Epithelial cell of prostate (primary cell): ENCODE results near the gene TMEM91.
"Not testable (repeated sequence)": the region's sequence is repeated elsewhere in the genome, so short reads cannot be mapped to it uniquely, and the experiment has no call there.

Experiments used
- DNase-seq: peaks from one replicate; pipeline ENCODE4 v3.0.0-alpha.2; 2011; ENCODE audit warnings: low read depth, low spot score
- H3K27ac ChIP-seq: fragments of 450-650 bp; 2 replicates; pipeline ENCODE4 v1.5.1; 2017; ENCODE audit warnings: mild to moderate bottlenecking

The TMEM91 gene

GRCh38 chr19:41372501-41372900, 3.8 kb upstream of the TMEM91 start:
- no peak for DNase-seq
- no peak overlapping the region for H3K27ac ChIP-seq

DNA sequence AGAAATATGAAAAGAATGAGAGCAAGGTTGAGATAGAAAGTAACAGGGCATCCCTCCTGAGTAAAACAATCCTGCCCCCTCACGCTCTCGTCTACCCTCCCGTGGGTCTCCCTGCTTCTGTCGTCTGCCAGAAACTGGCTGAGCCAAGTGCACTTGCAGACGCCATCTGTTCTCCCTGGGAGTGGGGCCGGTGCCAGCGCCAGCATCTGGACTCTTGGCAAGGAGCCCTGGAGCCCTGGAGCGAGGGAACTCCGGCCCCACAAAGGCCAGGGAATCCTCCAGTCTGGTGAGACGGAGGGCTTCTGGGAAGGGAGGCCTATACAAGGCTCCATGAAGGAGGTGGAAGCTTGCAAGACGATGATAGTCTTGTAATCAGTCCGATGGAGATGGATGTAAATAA, 2.3 kb upstream of the TMEM91 start:
- DNase-seq: no peak
- H3K27ac ChIP-seq: peak overlapping the region; percentile 3

GRCh38 chr19:41376998-41377365, 649 bp downstream of the TMEM91 start:
- H3K27ac ChIP-seq: no peak overlapping the region
- no peak for DNase-seq

DNA sequence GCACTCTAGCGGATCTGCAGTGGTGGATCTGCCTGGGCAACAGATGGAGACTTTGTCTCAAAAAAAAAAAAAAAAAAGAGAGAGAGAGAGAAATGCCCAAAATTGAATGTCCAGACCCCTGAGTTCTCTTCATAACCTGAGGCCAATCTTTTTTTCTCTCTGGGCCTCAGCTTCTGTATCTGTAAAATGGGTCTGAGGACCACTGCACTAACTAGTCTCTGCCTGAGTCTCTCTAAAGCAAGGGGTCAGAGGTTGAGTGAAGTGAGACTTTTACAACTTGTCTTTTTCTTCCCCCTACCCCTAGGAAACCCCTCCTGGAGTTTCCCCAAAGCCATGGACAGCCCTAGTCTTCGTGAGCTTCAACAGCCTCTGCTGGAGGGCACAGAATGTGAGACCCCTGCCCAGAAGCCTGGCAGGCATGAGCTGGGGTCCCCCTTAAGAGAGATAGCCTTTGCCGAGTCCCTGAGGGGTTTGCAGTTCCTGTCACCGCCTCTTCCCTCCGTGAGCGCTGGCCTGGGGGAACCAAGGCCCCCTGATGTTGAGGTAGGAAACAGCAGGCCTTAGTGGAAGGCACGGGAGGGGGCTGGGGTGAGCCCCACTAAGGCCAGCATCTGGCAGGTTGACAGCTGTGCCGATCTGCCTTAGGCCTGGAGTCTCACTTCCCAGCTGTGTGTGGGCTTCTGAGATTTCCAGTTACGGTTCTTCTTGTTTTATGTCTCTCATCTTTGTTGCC, 1.8 kb downstream of the TMEM91 start:
- no peak for DNase-seq
- no peak overlapping the region for H3K27ac ChIP-seq

DNA sequence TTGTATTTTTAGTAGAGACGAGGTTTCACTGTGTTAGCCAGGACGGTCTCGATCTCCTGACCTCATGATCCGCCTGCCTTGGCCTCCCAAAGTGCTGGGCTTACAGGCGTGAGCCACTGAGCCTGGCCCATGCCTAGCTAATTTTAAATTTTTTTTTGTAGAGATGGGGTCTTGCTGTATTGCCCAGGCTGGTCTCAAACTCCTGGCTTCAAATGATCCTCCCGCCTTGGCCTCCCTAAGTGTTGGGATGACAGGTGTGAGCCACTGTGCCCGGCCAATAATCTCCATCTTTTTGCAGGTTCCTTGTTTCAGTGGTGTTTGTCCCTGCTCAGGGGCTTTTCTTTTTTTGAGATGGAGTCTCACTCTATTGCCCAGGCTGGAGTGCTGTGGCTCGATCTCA, 5.2 kb downstream of the TMEM91 start:
- DNase-seq, H3K27ac ChIP-seq: not testable (repeated sequence)

DNA sequence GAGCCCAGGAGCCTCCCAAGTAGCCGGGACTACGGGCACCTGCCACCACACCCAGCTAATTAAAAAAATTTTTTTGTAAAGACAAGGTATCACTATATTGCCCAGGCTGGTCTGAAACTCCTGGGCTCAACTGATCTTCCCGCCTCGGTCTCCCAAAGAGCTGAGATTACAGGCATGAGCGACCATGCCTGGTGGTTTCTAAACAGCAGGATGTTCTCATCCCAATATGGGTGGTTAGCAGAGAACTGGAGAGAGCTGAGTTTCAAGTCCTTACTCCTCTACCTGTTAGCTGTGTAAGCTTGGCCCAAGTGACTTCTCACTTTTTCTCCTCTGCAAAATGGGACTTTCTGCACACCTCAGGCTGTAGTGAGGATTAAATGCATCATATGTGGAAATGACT, 8.0 kb downstream of the TMEM91 start:
- no peak for DNase-seq
- H3K27ac ChIP-seq: no peak overlapping the region

DNA sequence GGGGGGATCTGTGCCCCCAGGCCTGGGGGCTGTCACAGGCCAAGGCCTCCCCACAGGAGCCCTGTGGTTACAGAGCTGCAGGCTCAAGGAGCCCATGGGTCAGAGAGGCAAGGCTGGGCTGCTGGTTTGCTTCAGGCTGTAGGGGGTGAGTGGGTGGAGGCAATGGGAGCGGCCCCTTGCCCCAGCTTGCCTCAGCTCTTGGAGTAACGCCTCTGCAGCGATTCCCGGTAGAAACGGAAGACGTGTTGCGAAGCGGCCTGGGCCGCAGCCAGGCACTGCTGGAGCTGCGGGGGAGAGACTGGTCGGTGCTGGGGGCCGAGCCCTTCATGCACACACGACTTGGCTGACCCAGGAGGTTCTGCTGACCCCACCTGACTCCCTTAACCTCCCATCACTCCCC, 10.1 kb downstream of the TMEM91 start:
- H3K27ac ChIP-seq: peak overlapping the region; percentile 56
- DNase-seq: no peak

- no peak overlapping the region for H3K27ac ChIP-seq
- DNase-seq: no peak
Observed at GRCh38 chr19:41391618-41392017, 15.3 kb downstream of the TMEM91 start.

GRCh38 chr19:41392775-41393174, 16.4 kb downstream of the TMEM91 start:
- H3K27ac ChIP-seq: no peak overlapping the region
- no peak for DNase-seq

DNA sequence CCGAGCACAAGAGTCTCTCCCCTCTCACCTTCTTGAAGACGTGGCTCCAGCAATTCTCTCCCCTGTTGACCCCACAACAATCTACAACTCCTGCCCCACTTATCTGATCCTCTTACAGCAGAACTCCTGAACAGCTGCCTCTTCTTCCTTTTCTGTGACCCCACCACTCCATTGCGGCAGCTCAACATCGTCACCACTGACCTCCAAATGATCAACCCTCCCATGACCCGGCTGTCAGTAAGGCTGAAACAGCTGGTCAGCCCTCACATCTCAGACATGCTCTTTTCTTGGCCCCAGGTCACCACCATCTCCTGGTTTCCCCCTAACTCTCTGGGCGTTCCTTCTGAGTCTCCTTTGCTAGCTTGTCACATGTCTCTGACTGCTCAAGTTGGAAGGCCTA, 19.0 kb downstream of the TMEM91 start:
- no peak for DNase-seq
- no peak overlapping the region for H3K27ac ChIP-seq

- peak; percentile 97 for DNase-seq
- H3K27ac ChIP-seq: peak within 1 kb of the TSS; percentile 79
Observed at GRCh38 chr19:41397086-41398049, 21.0 kb downstream of the TMEM91 start, which contains the start of the genes BCKDHA and EXOSC5. BCKDHA (plus strand) TSS chr19:41397818; CDS start chr19:41397828, 10 bp downstream. EXOSC5 (minus strand) TSS chr19:41397359; CDS start chr19:41397328, 31 bp downstream.

- no peak for DNase-seq
- H3K27ac ChIP-seq: peak overlapping the region; percentile 79
Observed at GRCh38 chr19:41398050-41398418, 21.7 kb downstream of the TMEM91 start.

GRCh38 chr19:41398598-41398997, 22.3 kb downstream of the TMEM91 start:
- no peak overlapping the region for H3K27ac ChIP-seq
- no peak for DNase-seq

GRCh38 chr19:41399091-41399490, 22.8 kb downstream of the TMEM91 start:
- H3K27ac ChIP-seq: no peak overlapping the region
- DNase-seq: no peak

DNA sequence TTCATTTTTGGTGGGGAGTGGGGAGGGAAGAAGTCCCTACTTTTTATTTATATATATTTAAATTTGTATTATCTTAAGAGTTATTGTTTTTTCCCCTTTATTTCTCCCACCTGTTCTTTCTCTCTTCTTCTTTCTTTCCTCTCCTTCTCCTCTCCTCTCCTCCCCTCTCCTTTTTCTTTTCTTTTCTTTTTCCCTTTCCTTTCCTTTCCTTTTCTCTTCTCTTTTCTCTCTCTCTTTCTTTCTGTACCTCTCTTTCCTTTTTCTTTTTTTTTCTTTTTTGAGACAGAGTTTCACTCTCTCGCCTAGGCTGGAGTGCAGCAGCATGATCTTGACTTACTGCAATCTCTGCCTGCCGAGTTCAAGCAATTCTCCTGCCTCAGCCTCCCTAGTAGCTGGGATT, 23.2 kb downstream of the TMEM91 start:
- DNase-seq: no peak
- H3K27ac ChIP-seq: no peak overlapping the region

GRCh38 chr19:41401483-41401882, 25.1 kb downstream of the TMEM91 start:
- no peak for DNase-seq
- H3K27ac ChIP-seq: peak overlapping the region; percentile 7

DNA sequence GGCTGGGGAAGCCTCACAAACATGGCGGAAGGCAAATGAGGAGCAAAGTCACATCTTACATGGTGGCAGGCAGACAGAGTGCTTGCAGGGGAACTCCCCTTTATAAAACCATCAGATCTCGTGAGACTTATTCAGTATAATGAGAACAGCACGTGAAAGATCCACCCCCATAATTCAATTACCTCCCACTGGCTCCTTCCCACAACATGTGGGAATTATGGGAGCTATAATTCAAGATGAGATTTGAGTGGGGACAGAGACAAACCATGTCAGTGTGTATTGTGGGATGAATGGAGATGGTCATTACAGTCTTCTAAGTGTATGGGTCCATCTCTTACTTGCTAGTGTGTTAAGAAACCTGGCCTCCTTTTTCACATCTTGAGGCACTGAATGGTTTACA, 25.7 kb downstream of the TMEM91 start:
- DNase-seq: no peak
- peak overlapping the region; percentile 7 for H3K27ac ChIP-seq

GRCh38 chr19:41403181-41403970, 27.0 kb downstream of the TMEM91 start:
- DNase-seq: no peak
- H3K27ac ChIP-seq: no peak overlapping the region

DNA sequence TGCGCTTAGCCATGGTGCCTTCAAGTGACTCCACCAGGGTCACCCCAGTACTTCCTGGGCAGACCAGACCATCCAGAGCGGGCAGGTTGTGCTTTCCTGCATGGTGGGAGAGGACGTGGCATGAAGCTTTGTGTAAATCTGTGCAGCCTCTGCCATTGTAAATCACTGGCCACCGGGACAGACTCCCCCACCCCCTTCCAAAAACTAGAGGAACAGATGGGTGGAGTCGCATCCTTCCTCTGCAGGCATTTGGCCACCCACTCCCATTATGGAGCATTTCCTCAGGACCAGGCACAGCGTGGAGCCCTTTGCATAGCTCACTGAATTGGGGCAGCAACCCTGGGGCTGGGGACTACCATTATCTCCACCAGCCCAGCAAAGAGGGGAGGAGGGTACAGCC, 29.4 kb downstream of the TMEM91 start:
- no peak overlapping the region for H3K27ac ChIP-seq

DNA sequence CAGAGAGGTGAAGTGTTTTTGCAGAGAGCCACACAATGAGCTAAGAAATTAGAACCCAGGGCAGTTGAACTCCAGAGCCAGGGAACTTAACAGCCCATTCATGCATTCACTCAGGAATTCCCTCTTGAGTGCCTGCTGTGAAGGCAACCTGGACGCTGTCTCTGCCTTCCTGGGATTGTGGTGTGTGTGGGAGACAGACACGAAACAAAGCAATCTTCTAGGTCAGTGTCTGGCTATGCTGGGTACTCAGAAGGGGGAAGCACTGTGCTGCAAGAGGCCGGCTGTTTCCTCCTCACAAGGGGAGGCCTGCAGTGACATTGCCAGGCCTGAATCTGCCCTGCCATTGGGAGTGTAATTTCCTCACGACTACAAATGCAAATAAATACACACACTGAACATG, 30.9 kb downstream of the TMEM91 start:
- no peak overlapping the region for H3K27ac ChIP-seq
- DNase-seq: no peak

More for the DNA sequence above, 29.4 kb downstream of the TMEM91 start:
- DNase-seq: no peak
